Activated CD8-positive, alpha-beta memory T cell treated with anti-CD3 and anti-CD28 coated beads, Interleukin-2, amount 50 U/mL, for 48 hours (primary cell): ENCODE data around the gene CTNNA3.

Experiments used
- DNase-seq: peaks from one replicate; pipeline ENCODE4 v3.0.0-alpha.2; 2020

Gene CTNNA3

DNA sequence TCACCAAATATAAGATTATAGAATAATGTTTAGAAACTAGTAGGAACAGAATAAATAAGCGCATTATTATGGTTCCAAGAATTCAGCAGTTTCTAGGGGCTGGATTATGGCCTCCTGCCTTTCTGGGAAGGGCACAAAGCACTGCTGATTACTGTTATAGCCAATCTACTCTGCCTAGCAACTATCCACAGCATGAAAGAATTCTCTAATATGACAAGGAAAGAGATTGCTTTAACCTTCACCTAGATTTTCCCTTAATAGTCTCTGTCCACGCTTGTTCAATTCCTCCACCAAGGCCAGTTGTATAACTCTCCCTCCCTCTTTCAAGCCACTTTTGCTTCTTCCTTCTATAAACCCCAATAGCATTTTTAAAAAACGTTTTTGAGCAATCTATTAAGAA is 1803.7 kb downstream of the CTNNA3 start:
- no peak for DNase-seq

DNA sequence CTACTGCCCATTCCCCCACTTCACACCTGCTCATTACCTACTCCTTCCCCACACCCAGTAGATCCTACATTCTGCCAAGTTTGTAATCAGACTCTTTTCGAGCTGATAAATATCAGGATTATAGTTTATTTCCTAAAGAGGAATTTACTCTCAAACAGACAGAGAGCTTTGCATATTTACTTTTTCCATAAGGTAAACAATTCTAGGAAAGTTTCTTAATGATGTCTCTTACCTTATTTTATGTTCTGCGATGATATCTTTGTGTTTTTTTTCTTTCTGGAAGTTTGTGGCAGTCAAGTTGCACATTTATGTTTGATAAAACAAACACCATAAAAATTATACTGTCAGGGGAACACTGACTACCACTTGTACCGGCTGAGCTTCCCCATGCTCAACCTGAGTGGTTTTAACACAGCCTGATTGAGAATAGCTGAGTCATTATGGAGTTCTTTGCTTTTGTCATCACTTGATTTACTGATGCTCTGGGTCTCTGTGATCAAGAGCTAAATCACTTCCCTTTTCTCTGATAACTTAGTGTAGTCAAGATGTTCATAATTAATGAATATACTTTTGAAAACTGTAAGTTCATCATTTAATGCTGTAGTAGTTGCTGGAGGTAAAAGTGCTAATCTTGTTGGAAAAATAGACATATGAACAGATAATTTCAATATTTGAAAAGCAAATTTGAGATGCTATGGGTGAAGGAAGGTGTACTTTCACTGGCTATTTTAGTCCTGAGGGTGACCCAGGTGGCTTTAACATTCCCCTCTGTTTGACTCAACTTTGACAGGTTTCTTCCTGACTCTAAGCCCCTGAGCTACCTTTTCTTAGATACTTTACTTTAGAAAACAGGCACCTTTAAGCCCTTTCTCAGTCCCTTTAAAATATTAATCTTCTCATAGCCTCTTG is 1804.7 kb downstream of the CTNNA3 start:
- DNase-seq: no peak

DNA sequence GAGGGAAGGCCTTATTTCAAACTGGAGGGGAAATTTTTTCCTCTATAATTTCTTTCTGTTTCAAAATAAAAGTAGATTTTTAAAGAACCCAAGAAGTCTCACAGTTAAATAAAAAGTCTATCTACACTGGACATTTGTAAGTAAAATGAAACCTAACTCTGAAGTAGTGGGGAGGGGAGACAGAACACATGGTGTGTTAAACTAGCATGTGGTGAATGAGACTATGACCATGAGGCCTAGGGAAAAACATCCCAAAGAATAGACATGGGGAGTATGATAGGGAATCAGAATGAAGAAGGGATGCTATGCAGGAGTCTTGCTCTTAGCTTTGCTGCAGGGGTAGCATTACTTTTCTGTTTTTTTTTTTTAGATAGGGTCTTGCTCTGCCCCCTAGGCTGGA is 1831.5 kb downstream of the CTNNA3 start:
- no peak for DNase-seq

DNA sequence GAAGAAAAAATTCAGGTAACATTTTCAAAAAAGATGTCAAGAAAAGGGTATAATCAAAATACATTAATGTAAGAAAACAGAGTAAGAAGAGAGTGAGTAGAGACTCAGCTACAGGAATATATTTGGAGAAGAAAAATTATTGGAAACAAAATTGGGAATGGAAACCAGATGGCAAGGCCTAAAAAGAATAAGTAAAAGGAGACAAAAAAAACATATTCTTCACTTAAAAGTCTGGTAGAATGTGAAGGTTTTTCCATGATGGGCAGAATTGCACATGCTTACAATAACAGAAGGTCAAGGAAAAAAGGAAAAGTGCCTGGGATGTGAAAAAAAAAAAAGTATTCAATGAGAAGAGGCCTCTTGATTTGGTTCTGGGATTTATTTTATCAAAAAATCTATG is 1832.0 kb downstream of the CTNNA3 start:
- DNase-seq: no peak
